ENCODE results near the gene ANTKMT.

DNA sequence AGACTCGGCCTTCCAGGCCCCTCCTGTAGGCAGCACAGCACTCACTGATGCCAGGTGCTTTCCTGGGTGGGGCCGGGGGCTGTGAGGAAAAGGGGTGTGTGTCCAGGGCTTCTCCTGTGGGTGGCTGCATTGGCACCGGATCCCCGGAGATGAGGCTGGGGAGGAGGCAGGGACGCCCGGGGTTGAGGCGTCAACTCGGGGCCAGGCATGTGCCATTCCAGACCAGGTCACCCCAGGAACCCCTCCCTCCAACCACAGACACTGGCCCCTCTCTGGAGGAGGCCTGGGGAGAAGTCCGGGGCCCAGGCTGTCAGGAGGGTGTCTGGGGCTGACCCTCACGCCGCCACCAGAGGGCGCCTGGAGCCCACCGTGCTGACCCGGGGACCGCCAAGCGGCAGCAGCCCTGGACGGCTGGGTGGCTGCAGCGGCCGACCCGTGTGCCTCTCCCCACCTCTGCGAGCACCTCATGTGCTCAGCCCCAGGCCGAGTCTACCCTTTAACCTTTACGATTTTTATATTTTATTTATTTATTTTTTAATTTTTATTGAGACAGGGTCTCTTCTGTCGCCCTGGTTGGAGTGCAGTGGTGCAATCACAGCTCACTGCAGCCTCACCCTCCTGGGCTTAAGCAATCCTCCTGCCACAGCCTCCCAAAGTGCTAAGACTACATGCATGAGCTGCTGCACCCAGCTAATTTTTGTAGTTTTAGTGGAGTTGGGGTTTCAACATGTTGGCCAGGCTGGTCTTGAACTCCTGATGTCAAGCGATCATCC lies 9.2 kb upstream of the ANTKMT start:
- TF ChIP-seq, protein P1, sequence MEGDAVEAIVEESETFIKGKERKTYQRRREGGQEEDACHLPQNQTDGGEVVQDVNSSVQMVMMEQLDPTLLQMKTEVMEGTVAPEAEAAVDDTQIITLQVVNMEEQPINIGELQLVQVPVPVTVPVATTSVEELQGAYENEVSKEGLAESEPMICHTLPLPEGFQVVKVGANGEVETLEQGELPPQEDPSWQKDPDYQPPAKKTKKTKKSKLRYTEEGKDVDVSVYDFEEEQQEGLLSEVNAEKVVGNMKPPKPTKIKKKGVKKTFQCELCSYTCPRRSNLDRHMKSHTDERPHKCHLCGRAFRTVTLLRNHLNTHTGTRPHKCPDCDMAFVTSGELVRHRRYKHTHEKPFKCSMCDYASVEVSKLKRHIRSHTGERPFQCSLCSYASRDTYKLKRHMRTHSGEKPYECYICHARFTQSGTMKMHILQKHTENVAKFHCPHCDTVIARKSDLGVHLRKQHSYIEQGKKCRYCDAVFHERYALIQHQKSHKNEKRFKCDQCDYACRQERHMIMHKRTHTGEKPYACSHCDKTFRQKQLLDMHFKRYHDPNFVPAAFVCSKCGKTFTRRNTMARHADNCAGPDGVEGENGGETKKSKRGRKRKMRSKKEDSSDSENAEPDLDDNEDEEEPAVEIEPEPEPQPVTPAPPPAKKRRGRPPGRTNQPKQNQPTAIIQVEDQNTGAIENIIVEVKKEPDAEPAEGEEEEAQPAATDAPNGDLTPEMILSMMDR (IDR thresholded peaks at IDR 0.05; ENCODE audit: insufficient read depth, low read length, poor library complexity, severe bottlenecking): peak; percentile 85
- TF ChIP-seq EZH2phosphoT487 (conservative IDR thresholded peaks at IDR 0.05; ENCODE audit: low read length): no peak

All from SU-DHL-6 (cell line).